HT1080 (cell line): Measurements from ENCODE around the gene OR1A1. TPM values are rescaled to one million over a fixed set of nuclear protein-coding genes. Genes with fewer than 3 reads are reported as not detected.
"Not testable (repeated sequence)": the region's sequence is repeated elsewhere in the genome, so short reads cannot be mapped to it uniquely, and the experiment has no call there.

Source experiments
- DNase-seq: peaks from one replicate; pipeline ENCODE4 v3.0.0-alpha.2; 2015; ENCODE audit warnings: low read depth
- polyA plus RNA-seq, 2 experiments: library from polyadenylated mRNA; depleted of rRNA; stranded (reverse); fragments of >200 nt; gene quantifications; 2 replicates each; pipeline ENCODE4 v1.2.3, GENCODE V29; 2015
- total RNA-seq: library from RNA; depleted of rRNA; stranded (reverse); fragments of >200 nt; shearing (Covaris generic); gene quantifications from 2 replicates; pipeline ENCODE4 v1.2.3, GENCODE V29; 2014; rRNA removed

OR1A1 gene, protein sequence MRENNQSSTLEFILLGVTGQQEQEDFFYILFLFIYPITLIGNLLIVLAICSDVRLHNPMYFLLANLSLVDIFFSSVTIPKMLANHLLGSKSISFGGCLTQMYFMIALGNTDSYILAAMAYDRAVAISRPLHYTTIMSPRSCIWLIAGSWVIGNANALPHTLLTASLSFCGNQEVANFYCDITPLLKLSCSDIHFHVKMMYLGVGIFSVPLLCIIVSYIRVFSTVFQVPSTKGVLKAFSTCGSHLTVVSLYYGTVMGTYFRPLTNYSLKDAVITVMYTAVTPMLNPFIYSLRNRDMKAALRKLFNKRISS
- total RNA-seq: not detected in 2 replicates
- polyA plus RNA-seq (2015; cell fraction: cytosol; rRNA removed): not detected in 2 replicates
- not detected in 2 replicates for polyA plus RNA-seq (2015; cell fraction: nucleus; rRNA removed)

DNA sequence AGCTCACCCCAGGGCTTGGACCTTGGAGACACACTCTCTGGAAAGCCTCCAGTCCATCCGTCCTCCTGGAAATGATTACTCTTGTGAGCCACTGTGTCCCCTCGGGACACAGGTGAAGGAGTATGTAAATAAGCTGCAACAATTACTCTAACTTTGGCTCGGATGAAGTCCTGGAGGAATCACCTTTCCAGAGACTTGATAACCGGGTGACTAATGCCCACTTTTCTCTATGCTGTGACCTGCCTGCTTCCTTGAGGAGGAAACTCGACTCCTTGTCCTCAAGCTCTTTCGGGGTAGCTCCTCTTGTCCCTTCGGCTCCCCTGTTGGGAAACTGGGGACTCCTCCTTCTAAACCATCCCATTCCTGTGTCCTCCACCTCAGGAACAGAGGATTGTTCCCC is at the start of gene OR1A1:
Gene OR1A1 (plus strand): TSS at position 301 of the 400 bp plus-strand sequence. CDS start 7,954 bp downstream, outside the sequence.
- no peak for DNase-seq

DNA sequence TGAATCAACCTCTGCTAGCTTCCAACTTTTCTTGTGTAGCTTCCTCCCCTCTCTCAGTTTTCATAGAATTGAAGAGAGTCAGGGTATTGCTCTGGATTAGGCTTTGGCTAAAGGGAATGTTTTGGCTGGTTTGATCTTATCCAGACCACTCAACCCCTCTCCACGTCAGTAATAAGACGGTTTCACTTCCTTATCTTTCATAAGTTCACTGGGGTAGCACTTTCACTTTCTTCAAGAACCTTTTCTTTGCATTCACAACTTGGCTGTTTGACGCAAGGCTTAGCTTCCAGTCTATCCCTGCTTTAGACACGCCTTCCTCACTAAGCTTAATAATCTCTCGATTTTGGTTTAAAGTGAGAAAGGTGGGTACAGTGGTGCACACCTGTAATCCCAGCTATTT is 39.9 kb upstream of the OR1A1 start:
- no peak for DNase-seq

DNA sequence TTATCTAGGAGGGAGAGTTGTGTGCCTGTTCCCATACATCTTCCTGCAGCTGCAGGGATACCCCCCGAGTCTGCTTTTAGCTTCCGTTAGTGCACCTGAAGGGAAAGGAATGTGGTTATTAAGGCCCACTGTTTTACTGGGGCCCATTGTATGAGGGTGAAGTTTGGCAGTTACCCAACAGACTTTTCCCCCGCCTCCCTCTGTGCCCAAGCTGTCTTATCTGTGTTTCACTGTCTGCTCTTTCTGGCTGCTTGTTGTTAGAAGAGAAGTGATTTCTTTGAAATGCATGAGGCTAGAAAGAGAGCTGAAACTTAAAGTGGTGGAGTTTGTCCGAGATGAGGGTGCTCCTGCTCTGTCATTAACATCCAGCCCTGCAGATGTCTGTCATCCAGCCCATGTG is 17.5 kb upstream of the OR1A1 start:
- DNase-seq: no peak

DNA sequence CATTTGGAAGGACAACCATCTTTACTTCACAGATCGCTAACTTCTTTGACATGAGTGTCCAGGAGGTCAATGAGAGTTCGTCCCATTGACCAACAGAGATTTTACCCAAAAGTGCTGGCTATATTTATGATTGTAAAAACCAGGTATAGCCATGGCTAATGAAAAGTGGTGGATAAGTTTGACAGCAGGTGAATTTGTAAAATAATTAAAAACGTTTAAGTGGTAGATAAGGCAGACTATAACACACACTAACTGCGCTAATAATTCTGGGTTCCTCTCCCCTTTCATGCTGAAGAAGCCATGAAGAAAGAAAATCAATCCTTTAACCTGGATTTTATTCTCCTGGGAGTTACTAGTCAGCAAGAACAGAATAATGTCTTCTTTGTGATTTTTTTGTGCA is 10.2 kb upstream of the OR1A1 start, which contains the start of gene OR1A2:
Gene OR1A2 (plus strand): TSS at position 301 of the 400 bp plus-strand sequence. CDS start 0 bp downstream, at position 301.
- DNase-seq: no peak

DNA sequence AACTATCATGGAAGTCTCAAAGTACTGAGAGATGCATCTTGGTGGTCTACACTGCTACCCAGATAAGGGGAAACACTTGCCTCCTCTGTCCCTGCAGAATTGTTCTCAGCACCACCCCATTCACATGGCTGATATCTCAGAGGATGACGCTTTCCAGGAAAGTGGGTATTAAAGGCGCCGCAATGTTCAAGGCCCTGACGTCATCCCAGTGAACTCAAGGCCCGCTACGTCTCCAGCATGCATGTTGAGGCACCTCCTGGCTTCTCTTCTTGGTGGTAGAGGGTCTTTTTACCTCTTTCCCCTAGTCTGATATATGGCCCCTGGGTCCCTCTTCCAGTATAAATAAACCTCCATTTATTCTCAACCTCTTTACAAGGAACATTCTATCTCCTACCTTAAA is 1.0 kb downstream of the OR1A1 start:
- DNase-seq: no peak

DNA sequence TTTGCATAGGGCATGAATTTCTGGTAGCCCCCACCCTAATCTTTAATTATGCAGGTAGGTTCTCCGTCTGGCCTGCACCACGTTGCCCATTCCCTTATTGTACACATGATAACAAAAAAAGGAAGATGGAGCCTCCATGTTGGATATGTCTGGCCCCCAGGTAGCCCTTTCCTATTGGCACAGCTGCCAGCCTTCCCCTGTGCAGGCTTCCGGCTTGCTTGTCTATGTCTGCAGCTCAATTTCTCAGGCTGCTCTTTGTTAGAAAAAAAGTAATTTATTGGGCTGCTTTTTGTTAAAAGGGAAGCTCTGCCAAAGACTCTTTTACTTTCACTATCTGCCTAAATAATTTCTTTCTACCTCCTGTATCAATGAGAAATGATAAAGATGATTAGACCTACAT is 5.5 kb downstream of the OR1A1 start:
- DNase-seq: no peak

DNA sequence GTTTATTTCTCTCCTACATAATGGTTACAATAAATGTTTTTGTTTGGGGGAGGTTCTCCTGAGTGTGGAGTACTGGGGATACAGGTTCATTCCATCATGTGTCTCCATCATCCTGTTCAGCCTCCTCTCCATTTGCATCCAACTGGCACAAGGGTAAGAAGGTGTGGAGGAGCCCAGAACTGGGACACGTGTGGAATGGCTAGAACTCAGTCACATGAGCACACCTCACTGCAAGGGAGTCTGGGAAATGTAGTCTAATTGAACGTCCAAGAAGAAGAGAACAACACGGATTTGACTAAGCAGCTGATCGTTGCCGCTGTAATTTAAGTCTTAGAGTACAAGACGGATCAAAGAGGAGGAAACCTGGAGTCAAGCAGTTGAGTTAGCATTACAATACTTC is 6.1 kb downstream of the OR1A1 start:
- no peak for DNase-seq

DNA sequence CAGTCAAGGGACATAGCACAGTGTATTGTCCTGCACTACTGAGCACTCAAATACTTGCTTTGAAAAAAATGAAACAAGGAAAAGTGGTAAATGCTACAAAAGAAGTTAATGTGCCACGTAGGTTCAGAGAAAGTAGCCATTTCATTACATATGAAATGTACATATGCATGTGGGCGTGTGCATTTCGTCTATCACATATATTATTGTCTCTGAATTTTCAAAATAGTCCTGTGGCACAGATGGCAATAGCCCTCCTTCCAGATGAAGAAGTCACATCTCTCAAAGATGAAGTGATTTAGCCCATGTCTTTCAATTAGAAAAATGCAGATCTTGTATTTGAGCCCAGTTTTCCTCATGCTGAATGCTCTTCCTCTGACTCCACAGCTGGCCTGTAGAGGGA is 12.5 kb downstream of the OR1A1 start:
- DNase-seq: not testable (repeated sequence)

DNA sequence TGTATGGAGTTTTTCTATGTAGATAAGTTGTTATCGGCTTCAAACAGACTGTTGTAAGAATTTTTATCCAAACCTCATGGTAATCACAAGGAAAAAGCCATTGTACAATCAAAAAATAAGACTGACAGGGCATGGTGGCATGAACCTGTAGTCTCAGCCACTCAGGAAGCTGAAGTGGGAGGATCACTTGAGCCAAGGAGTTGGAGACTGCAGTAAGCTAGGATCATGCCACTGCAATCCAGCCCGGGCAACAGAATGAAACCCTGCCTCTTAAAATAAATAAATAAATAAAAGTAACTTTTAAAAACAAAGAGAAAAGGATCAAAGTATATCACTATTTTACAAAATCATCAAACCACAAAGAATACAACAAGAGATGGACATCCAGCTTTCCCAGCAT is 14.4 kb downstream of the OR1A1 start:
- DNase-seq: no peak

DNA sequence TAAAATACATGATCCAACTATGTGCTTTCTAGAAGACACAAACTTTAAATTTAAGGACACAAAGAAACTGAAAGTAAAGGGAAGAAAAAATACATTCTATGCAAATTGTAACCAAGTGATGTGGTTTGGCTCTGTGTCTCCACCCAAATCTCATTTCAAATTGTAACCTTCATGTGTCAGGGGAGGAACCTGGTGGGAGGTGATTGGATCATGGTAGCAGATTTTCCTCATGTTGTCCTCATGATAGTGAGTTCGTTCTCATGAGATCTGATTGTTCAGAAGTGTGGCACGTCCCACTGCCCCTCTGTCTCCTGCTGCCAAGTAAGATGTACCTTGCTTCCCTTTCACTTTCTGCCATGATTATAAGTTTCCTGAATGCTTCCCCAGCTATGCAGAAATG is 15.0 kb downstream of the OR1A1 start:
- DNase-seq: no peak

DNA sequence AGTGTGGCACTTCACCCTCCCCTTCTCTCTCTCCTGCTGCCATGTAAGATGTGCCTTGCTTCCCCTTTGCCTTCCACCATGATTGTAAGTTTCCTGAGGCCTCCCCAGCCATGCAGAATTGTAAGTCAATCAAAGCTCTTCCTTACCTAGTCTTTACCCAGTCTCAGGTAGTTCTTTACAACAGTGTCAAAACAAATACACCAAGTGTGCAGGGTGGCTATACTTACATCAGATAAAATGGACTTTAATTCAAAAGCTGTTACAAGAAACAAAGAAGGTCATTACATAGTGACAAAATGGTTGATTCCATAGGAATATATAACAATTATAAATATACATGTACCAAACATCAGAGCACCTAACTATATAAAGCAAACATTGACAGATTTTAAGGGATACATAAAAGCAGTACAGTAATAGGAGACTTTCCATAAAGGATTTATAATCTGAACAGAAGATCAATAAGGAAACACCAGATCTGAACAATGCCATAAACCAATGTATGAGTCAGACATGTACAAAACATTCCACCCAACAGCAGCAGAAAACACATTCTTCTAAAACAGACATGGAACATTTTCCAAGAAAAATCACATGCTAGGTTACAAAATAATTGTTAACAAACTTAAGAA is 17.4 kb downstream of the OR1A1 start:
- not testable (repeated sequence) for DNase-seq

DNA sequence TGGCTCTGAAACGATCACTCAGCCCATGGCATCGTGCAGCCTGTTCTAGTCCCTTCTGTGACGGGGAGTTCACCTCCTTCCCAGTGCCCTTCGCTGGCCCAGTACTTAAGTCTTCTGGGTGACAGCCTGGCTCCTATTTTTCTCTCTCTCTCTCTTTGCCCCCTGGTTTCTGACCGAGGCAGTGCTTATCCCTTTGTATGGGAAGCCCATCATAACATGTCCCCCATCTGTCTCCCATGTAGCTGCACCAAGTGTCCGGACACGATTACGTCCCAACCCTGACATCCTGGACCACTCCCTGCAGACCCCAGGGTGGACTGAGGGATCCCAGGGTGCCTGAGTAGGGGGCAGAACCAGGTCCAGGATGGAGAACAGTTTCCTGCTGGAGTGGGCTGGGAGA is 24.8 kb downstream of the OR1A1 start:
- DNase-seq: not testable (repeated sequence)

DNA sequence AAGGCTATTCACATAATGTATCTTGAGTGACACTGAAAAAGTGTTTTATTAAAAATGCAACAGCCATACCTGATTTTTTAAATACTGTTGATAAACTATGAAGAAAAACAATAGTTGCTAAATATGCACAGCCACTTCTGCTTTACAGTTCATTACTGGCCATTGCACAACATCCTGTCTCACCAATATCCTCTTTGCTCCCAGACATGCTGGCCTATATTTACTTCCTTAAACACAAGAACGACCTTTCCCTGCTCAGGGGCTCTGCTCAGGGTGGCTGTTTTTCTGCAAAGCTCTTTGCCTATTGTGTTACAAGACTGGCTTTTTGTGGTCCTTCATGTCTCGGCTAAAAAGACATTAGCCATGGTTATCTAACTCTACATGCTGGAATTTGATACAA is 31.2 kb downstream of the OR1A1 start:
- DNase-seq: not testable (repeated sequence)

DNA sequence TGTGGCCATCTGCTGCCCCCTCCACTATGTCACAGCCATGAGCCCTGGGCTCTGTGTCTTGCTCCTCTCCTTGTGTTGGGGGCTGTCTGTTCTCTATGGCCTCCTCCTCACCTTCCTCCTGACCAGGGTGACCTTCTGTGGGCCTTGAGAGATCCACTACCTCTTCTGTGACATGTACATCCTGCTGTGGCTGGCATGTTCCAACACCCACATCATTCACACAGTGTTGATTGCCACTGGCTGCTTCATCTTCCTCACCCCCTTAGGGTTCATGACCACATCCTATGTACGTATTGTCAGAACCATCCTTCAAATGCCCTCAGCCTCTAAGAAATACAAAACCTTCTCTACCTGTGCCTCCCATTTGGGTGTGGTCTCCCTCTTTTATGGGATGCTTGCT is 33.6 kb downstream of the OR1A1 start:
- DNase-seq: not testable (repeated sequence)

DNA sequence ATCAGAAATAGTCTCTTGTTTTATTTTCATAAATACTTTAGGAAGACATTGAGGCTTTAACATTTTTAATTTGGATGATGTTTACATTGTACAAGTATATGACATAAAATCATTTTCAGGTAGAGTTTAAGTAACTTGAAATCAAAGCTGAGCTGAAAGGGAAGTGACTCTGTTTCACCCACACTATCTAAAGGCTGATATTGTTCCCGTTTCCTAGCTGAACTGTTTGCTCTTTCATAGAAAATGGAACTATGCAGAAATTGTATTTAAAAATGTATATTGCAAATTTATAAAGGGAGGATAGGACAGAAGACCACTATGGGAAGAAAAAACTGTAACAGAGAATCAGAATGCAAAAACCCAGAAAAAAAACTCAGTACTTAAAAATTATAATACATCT is 37.4 kb downstream of the OR1A1 start:
- DNase-seq: not testable (repeated sequence)

DNA sequence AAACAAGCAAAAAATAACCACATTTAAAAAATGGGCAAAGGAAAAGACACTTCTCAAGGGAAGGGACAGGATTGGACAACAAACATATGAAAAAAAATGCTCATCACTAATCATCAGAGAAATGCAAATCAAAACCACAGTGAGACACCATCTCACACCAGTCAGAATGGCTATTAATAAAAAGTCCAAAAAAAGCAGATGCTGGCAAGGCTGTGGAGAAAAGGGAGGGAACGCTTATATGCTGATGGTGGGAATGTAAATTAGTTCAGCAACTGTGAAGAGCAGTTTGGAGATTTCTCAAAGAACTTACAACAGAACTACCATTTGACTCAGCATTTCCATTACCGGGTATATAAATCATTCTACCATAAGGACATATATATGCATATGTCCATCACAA is 41.5 kb downstream of the OR1A1 start:
- not testable (repeated sequence) for DNase-seq

DNA sequence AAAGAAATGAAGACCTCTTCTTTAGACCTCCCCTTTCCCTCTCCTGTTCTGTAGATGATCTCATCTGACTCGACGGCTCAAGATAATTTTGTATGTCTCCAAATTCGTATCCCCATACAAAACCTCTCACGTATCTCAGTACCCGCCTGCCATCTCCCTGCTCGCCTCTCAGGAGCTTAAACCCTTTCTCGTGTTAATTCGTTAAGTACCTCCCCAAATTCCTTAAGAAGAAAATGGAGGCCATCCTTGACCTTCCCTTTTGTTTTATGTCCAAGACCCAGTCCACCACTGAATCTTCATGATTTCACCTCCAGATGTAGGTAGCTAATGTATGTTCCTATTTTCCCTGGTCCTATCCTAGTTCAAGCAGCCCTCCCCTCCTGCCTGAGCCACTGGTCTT is 49.1 kb downstream of the OR1A1 start:
- DNase-seq: no peak

DNA sequence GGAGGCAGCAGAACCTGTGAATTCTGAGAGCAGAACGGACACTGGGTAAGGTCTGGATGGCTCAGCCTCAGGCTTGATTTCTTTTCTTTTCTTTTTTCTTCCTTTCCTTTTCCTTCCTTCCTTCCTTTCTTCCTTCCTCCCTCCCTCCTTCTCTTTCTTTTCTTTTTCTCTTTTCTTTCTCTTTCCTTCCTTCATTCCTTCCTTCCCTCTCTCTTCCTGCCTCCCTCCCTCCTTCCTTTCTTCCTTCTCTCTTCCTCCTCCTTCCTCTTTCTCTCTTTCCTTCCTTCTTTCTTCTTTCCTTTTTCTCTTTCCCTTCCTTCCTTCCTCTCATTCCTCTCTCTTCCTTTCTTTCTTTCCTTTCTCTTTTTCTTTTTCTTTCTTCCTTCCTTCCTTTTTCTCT is 52.7 kb downstream of the OR1A1 start:
- DNase-seq: no peak

DNA sequence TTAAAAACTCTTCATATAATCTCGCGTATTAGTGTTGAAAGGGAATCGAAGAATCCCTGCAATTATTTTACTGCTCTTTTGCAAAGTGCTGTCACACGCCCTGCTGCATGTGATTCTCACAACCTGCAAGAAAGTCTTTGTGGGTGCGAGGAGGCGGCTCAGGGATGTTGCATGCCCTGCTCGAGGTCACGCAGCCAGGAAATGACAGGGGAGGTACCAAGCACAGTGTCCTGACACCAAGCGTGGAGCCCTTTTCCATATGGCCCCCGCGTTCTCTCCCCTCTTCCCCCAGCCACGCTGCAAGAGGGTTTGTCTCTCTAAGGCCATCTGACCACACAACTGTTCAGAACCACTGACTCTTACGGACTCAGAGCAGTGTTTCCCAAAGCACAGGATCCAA is 53.1 kb downstream of the OR1A1 start:
- no peak for DNase-seq
